HG03159 (cell line): ENCODE measurements around the gene SLC41A3.

ENCODE experiments used
- ATAC-seq: cut with Tn5 transposase; IDR thresholded peaks from one replicate; pipeline ENCODE4 v1.9.1; 2021; ENCODE audit warnings: mild to moderate bottlenecking, moderate library complexity; ENCODE audit not compliant: unreplicated experiment

Gene SLC41A3

GRCh38 chr3:126083913-126084767 lies at the start of gene SLC41A3:
Gene SLC41A3, minus strand, starts transcription at chr3:126084124. Its CDS starts 15,905 bp downstream, at chr3:126068219.
- ATAC-seq: peak; percentile 93

GRCh38 chr3:126133606-126134005 lies 49.7 kb upstream of the SLC41A3 start:
- ATAC-seq: no peak

GRCh38 chr3:126132751-126133511 lies 49.0 kb upstream of the SLC41A3 start:
- ATAC-seq: no peak

DNA sequence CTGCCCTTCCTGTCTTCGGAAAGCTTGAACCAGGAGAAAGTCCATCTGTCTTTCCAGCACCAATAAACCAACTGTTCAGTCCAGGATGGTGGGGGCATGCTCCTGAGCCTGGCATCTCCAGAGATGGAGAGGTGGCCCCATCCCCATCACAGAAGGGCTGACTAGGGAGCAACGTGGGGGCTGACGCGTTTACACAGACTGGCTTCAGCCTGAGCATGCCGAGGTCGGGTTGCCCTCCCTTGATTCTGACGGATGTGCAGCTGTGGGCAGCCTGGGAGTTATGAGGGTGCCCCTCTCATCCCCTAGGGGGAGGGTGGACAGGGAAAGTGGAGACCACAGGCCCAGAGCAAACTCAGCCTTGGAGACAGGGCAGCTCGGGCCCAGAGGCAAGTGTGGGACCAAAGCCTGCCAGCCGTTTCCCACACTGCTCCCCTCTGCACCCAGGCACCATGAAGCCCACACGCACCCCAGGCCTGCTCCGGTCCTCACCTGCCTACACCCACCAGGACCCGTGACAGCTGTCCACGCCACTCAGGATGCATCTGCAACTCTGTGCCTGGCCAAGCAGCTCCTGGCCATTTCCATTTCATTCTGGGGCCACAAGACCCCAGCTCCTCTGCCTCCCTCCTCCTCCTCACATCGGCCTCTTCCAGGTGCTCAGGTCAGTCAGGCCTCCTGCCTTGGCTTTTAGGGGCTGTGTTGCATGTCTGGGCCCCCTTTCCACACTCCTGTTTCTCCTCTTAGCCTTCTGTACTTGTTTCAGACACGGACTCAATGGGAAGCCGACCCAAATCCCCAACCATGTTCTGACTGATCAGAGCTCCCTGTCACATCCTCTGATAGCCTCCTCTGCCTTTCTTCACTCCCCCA lies 48.2 kb upstream of the SLC41A3 start:
- no peak for ATAC-seq

DNA sequence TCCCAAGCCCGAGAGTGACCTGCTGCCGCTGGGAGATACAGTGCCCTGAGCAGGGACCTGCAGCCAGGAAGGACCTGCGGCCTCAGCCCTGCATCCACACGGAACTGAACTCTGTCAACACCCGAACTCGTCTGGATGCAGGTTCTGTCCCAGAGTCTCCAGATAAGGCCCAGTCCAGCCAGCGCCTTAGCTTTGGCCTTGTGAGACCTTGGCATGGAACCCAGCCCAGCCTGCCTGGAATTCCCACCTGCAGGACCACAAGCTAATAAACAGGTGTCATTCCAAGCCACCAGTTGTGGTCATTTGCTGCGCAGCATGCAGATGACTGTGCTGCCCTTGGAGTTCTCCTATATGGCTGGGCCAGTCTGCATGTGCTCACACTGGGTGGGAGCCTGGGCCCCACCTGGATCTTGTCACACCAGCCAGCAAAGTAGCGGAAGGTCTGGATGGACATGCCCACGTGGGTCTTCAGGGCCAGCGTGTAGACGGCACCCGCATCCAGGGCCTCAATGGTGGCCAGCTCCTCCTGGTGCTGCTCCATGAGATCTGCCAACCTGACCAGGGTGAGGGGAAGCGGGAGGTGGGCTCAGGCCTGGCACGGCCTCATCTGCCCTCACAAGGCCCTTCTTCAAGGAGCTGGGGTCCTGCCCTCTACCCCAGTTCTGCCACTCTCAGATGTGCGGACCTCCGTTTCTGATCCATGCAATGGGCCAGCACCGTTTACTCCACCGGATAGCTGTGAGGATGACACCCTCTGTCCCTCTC lies 47.2 kb upstream of the SLC41A3 start:
- ATAC-seq: no peak

- no peak for ATAC-seq
Observed at GRCh38 chr3:126130081-126130855, 46.3 kb upstream of the SLC41A3 start.

DNA sequence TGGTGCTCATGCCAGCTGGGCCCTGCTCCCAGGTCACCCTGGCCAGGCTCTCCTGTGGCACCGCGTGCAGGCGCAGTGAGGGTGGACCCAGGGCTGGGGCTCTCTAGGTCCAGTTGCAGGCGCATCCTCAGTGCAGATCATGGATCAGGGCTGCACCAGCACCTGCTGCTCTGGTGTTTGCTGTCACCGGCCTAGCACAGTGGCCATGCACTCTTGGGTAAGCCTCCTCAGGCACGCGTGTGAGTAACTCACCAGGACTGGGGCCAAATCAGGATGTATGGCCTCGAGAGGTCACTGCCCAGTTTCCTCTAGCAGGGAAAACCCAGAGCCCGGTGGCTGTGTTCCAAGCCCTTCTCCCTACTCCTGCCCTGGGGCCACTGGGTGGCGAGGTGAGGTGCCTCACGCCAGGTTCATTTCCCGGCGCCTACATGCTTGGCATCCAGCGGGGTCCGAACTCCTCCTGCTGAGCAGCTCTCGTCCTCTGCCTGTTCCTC lies 45.5 kb upstream of the SLC41A3 start:
- ATAC-seq: no peak

DNA sequence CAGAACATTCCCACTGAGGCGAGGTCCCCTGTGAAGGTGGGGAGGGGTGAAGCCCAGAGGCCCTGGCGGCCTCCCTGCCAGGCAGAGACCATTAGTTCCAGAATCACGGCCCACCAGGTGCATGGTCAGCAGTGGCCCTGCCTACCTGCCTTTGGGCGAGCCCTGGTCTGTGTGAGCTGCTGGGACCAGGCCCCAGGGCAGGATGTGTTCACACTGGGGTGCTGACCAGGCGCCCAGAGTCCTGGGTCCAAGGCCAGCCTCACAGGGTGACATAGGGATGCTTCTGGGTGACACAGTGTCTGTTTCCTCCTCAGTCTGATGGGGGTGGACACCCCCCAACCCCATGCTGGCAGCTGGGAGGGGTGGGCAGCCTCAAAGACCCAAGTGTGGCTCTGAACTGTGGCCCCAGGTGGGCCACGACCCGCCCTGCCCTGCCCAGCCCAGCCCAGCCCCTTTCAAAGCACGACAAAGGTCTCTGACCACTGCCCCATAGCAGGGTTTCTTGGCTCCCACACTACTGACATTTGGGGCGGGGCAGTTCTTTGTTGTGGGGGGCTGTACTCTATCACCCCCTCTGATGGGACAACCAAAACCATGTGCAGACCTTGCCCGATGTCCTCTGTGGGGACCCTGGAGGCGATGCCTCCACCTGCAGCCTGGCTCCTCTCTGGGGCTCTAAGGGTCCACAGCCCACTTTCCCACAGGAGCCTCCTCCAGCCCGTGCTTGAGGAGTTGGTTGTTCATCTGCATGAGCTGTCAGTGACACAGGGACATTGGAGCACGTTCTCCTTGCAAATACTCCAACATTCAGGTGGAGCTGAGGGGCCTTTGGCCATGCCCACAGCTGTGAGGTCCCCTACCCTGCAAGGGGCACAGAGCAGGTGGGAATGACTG lies 44.8 kb upstream of the SLC41A3 start:
- no peak for ATAC-seq

- ATAC-seq: no peak
Observed at GRCh38 chr3:126127904-126128303, 44.0 kb upstream of the SLC41A3 start.

DNA sequence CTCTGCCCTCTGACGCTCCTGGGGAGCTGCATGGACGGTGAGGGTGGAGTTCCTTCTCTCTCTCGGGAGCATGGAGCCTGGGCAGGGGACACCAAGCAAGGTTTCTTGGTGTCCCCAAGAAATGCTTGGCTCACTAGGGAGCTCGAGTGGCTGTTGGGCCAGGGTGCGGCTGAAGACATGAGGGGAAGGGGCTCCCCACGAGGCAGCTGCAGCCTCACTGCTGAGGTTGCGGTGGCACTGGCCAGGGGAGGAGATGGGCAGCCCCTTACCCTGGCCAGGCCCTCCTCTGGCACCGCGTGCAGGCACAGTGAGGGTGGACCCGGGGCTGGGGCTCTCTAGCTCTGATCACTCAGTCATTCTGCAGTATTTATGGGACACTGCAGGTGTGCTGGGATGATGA lies 43.5 kb upstream of the SLC41A3 start:
- ATAC-seq: no peak

GRCh38 chr3:126126811-126127431 lies 43.0 kb upstream of the SLC41A3 start:
- ATAC-seq: no peak

- no peak for ATAC-seq
Observed at GRCh38 chr3:126126286-126126685, 42.4 kb upstream of the SLC41A3 start.

DNA sequence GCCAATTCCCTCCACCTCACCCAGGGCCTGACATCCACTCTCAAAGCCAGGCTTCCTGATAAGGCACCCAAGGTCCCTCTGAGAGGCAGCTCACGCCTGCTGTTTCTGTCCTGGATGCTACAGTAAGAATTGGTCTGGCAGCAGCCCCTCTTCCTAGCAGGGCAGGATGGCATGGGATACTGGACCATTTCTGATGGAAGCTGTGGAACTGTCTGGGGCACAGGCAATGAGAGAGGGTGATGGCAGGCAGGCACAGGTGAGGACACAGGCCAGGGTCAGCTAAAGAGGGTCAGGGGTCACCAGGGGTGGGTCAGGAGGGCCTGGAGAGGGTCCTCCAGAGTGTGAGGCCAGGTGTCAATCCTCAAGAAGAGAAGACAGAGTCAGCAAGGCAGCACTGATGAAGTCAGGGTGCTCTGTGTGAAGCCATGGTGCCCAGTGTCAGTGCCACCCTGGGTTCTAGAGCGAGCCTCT lies 41.9 kb upstream of the SLC41A3 start:
- no peak for ATAC-seq

- ATAC-seq: no peak
Observed at GRCh38 chr3:126125341-126125740, 41.4 kb upstream of the SLC41A3 start.

GRCh38 chr3:126124896-126125295 lies 41.0 kb upstream of the SLC41A3 start:
- no peak for ATAC-seq

- ATAC-seq: no peak
Observed at GRCh38 chr3:126124148-126124868, 40.4 kb upstream of the SLC41A3 start.

DNA sequence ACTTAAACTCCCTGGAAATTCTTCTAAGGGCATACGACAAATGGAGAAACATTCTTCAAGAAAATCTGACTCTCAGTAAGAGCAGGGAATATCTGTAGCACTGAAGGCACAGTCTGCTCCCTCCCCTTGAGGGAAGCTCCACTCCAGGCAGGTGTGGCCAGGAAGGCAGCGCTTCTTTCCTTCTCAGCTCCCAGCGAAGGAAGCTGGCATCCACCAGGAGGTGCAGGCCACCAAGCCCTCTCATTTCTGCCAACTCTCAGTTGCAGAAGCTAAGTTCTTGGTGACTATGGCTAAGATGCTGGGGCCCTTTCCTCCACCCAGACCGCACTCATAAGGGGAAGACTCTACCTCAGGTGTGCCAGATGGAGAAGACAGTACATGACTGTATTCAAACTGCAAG lies 37.7 kb upstream of the SLC41A3 start:
- ATAC-seq: no peak
